ENCODE measurements around the gene CER1.

DNA sequence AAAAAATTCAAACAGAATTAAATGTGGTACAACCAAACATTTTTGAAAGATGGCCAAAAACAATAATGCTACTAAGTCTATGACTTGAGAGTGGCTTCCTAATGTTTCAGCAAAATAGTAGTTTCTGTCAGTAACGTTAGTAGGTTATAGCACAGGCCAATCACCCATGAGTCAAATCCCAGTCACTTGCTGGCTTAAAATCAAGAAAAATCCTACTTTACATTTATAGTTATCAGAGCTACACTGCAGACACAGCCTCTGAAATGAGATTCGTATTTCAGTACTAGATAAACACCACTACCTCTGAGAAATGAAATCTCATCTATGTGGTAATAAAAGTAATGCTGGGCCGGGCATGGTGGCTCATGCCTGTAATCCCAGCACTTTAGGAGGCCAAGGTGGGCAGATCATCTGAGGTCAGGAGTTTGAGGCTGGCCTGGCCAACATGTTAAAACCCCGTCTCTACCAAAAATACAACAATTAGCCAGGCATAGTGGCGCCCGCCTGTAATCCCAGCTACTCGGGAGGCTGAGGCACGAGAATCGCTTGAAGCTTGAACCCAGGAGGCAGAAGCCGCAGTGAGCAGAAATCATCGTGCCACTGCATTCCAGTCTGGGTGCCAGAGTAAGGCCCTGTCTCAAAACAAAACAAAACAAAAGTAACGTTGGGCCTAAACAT, 35.4 kb downstream of the CER1 start:
- no peak for TF ChIP-seq POLR2AphosphoS5 (IDR thresholded peaks at IDR 0.05)
- TF ChIP-seq, protein P1, sequence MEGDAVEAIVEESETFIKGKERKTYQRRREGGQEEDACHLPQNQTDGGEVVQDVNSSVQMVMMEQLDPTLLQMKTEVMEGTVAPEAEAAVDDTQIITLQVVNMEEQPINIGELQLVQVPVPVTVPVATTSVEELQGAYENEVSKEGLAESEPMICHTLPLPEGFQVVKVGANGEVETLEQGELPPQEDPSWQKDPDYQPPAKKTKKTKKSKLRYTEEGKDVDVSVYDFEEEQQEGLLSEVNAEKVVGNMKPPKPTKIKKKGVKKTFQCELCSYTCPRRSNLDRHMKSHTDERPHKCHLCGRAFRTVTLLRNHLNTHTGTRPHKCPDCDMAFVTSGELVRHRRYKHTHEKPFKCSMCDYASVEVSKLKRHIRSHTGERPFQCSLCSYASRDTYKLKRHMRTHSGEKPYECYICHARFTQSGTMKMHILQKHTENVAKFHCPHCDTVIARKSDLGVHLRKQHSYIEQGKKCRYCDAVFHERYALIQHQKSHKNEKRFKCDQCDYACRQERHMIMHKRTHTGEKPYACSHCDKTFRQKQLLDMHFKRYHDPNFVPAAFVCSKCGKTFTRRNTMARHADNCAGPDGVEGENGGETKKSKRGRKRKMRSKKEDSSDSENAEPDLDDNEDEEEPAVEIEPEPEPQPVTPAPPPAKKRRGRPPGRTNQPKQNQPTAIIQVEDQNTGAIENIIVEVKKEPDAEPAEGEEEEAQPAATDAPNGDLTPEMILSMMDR (IDR thresholded peaks at IDR 0.05): no peak
- no peak for TF ChIP-seq POLR2A (IDR thresholded peaks at IDR 0.05)

All from gastroesophageal sphincter (tissue), 3 donors.